Measurements from ENCODE around the gene GABBR2.

The GABBR2 gene

DNA sequence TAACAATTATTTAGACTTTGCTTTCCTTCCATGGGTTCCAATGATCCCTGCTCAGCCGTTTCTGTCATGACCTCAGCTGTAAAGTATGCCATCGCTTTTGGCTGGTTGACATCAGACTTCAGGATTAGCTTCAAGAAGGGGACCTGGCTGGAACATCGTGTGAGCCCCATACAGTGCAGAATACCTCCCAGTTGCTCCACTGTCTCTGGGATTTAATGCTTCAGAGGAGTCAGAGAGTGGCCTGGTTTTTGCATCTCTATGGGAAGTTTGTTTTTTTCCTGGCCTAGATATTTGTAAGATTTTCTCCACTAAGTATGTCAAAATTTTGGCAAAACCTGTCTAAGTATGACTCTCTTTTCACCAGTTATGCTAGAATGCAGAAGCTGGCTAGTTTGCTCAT lies 216.9 kb downstream of the GABBR2 start:
- no peak overlapping the region for H3K9ac ChIP-seq (ENCODE audit: low read depth, low read length)
- H3K27me3 ChIP-seq (ENCODE audit: control insufficient read depth, insufficient read depth, low read length), result no peaks in the 10 kb centered on the region
- peaks cover 6% of the 10 kb centered on the region; the same call in 1 of the 2 replicates for H3K4me1 ChIP-seq (ENCODE audit: control insufficient read depth, insufficient read depth, low read length)
- H3K9me3 ChIP-seq (ENCODE audit: control insufficient read depth, insufficient read depth, low read length), result 0 out of 2 replicates have a peak, but pooled peaks cover 3% of the 10 kb centered on the region
- H3K4me3 ChIP-seq (ENCODE audit: low read depth, low read length), result no peak overlapping the region
- H3K36me3 ChIP-seq (ENCODE audit: control insufficient read depth, insufficient read depth, low read length), result no peaks in the 10 kb centered on the region
- H3K27ac ChIP-seq (ENCODE audit: low read depth, low read length), result no peak overlapping the region

GRCh38 chr9:98491231-98491651 lies 217.5 kb downstream of the GABBR2 start:
- Histone ChIP-seq H3K27ac (ENCODE audit: low read depth, low read length) (no peak overlapping the region), H3K27me3 (ENCODE audit: control insufficient read depth, insufficient read depth, low read length) (no peaks in the 10 kb centered on the region), H3K36me3 (ENCODE audit: control insufficient read depth, insufficient read depth, low read length) (no peaks in the 10 kb centered on the region), H3K9ac (ENCODE audit: low read depth, low read length) (no peak overlapping the region), H3K9me3 (ENCODE audit: control insufficient read depth, insufficient read depth, low read length) (0 out of 2 replicates have a peak, but pooled peaks cover 3% of the 10 kb centered on the region), H3K4me3 (ENCODE audit: low read depth, low read length) (no peak overlapping the region), H3K4me1 (ENCODE audit: control insufficient read depth, insufficient read depth, low read length) (peaks cover 6% of the 10 kb centered on the region; the same call in 1 of the 2 replicates)

GRCh38 chr9:98488571-98489312 lies 220.0 kb downstream of the GABBR2 start:
- Histone ChIP-seq H3K9ac (ENCODE audit: low read depth, low read length) (no peak overlapping the region), H3K4me3 (ENCODE audit: low read depth, low read length) (no peak overlapping the region), H3K9me3 (ENCODE audit: control insufficient read depth, insufficient read depth, low read length) (0 out of 2 replicates have a peak, but pooled peaks cover 3% of the 10 kb centered on the region), H3K27me3 (ENCODE audit: control insufficient read depth, insufficient read depth, low read length) (no peaks in the 10 kb centered on the region), H3K4me1 (ENCODE audit: control insufficient read depth, insufficient read depth, low read length) (0 out of 2 replicates have a peak, but pooled peaks cover 3% of the 10 kb centered on the region), H3K27ac (ENCODE audit: low read depth, low read length) (peak overlapping the region; percentile 56), H3K36me3 (ENCODE audit: control insufficient read depth, insufficient read depth, low read length) (no peaks in the 10 kb centered on the region)

- no peaks in the 10 kb centered on the region for H3K4me1 ChIP-seq (ENCODE audit: control insufficient read depth, insufficient read depth, low read length)
- no peak overlapping the region for H3K27ac ChIP-seq (ENCODE audit: low read depth, low read length)
- no peak overlapping the region for H3K4me3 ChIP-seq (ENCODE audit: low read depth, low read length)
- no peaks in the 10 kb centered on the region for H3K9me3 ChIP-seq (ENCODE audit: control insufficient read depth, insufficient read depth, low read length)
- H3K36me3 ChIP-seq (ENCODE audit: control insufficient read depth, insufficient read depth, low read length), result no peaks in the 10 kb centered on the region
- no peaks in the 10 kb centered on the region for H3K27me3 ChIP-seq (ENCODE audit: control insufficient read depth, insufficient read depth, low read length)
- H3K9ac ChIP-seq (ENCODE audit: low read depth, low read length), result no peak overlapping the region
These were observed 223.0 kb downstream of the GABBR2 start for GRCh38 chr9:98485706-98486105.

GRCh38 chr9:98484162-98484561 lies 224.6 kb downstream of the GABBR2 start:
- no peaks in the 10 kb centered on the region for H3K4me1 ChIP-seq (ENCODE audit: control insufficient read depth, insufficient read depth, low read length)
- no peaks in the 10 kb centered on the region for H3K9me3 ChIP-seq (ENCODE audit: control insufficient read depth, insufficient read depth, low read length)
- no peaks in the 10 kb centered on the region for H3K36me3 ChIP-seq (ENCODE audit: control insufficient read depth, insufficient read depth, low read length)
- H3K27me3 ChIP-seq (ENCODE audit: control insufficient read depth, insufficient read depth, low read length), result no peaks in the 10 kb centered on the region
- no peak overlapping the region for H3K27ac ChIP-seq (ENCODE audit: low read depth, low read length)
- no peak overlapping the region for H3K9ac ChIP-seq (ENCODE audit: low read depth, low read length)
- no peak overlapping the region for H3K4me3 ChIP-seq (ENCODE audit: low read depth, low read length)

DNA sequence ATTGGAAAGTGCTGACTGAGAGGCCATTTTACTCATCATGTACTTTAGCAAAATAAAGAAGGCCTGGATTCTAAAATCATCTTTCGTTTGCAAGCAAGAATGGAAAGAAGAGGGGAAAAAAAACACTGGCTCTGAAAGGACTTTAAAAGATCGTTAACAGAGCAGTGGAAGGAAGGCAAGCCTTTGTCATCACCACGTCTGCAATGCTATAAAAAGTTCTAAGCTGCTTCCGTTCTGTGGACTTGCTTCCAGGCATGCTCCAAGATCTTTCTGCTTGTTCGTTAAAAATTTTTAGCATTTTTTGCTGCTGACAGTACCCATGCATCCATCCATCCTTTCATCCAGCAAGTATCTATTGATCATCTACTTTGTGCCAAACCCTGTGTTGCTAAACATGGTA lies 226.5 kb downstream of the GABBR2 start:
- Histone ChIP-seq H3K4me3 (ENCODE audit: low read depth, low read length) (no peak overlapping the region), H3K27me3 (ENCODE audit: control insufficient read depth, insufficient read depth, low read length) (no peaks in the 10 kb centered on the region), H3K4me1 (ENCODE audit: control insufficient read depth, insufficient read depth, low read length) (no peaks in the 10 kb centered on the region), H3K36me3 (ENCODE audit: control insufficient read depth, insufficient read depth, low read length) (no peaks in the 10 kb centered on the region), H3K9me3 (ENCODE audit: control insufficient read depth, insufficient read depth, low read length) (no peaks in the 10 kb centered on the region), H3K27ac (ENCODE audit: low read depth, low read length) (no peak overlapping the region), H3K9ac (ENCODE audit: low read depth, low read length) (no peak overlapping the region)

- Histone ChIP-seq H3K9ac (ENCODE audit: low read depth, low read length) (no peak overlapping the region), H3K27ac (ENCODE audit: low read depth, low read length) (no peak overlapping the region), H3K4me3 (ENCODE audit: low read depth, low read length) (no peak overlapping the region), H3K4me1 (ENCODE audit: control insufficient read depth, insufficient read depth, low read length) (no peaks in the 10 kb centered on the region), H3K36me3 (ENCODE audit: control insufficient read depth, insufficient read depth, low read length) (no peaks in the 10 kb centered on the region), H3K27me3 (ENCODE audit: control insufficient read depth, insufficient read depth, low read length) (no peaks in the 10 kb centered on the region), H3K9me3 (ENCODE audit: control insufficient read depth, insufficient read depth, low read length) (no peaks in the 10 kb centered on the region)
These were observed 227.1 kb downstream of the GABBR2 start for GRCh38 chr9:98481676-98482075.

DNA sequence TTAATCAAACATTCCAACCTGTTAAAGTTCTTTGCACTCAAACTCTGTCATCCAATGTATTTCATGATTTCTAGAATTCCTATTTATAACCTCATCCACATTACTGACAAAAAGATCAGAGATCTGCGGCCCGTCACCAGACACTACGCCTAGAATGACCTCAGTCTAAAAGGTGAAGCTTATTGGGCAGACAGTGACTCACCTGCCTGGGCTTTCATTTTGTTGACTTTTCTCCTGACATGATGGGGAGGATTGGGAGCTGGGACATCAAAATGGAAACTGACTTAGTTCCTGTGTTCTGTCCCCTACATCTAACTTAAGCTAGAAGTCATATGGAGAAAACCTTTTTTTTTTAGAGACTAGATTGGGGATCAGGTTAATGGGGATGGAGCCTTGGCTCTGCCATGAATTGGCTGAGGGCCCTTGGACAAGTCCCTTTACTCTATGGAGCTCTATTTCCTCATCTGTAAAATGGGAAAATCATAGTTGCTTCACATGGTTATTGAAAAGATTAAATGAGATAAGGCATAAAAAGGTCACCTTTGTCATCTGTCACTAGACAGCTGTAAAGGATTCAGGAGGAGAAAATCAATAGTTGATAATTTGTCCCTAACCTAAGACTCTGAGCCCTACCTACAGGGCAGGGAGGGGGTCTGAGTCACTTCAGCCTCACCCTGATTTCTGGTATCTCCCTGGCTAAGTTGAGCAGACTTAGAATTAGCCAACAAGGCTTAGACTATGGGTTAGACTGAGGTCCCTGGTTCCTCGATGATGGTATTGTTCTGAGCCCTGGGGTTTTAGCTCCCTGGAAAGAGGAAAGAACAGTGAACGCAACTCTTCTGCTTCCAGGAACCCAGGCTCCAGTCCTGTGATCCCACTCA lies 228.5 kb downstream of the GABBR2 start:
- H3K27me3 ChIP-seq (ENCODE audit: control insufficient read depth, insufficient read depth, low read length), result no peaks in the 10 kb centered on the region
- no peaks in the 10 kb centered on the region for H3K36me3 ChIP-seq (ENCODE audit: control insufficient read depth, insufficient read depth, low read length)
- H3K9me3 ChIP-seq (ENCODE audit: control insufficient read depth, insufficient read depth, low read length), result no peaks in the 10 kb centered on the region
- H3K9ac ChIP-seq (ENCODE audit: low read depth, low read length), result no peak overlapping the region
- H3K27ac ChIP-seq (ENCODE audit: low read depth, low read length), result no peak overlapping the region
- H3K4me3 ChIP-seq (ENCODE audit: low read depth, low read length), result no peak overlapping the region
- no peaks in the 10 kb centered on the region for H3K4me1 ChIP-seq (ENCODE audit: control insufficient read depth, insufficient read depth, low read length)

DNA sequence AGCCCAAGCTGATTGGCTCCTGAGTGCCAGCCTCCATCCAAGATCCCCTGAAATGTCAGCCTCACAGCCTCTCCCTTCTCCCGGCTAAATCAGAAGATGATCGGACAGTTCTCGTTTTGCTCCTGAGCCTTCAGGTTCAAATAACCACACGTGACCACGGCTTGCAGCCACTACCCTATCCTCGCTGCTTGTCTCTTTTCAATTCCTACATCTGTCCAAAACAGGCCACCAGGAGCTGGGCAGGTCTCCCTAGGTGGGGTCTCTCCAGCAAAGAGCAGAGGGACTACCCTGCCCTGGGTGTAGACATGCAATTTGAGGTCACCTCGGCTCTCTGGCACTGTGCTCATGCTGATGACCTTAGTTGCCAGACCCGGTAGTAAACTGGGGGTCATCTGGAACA lies 229.3 kb downstream of the GABBR2 start:
- H3K4me1 ChIP-seq (ENCODE audit: control insufficient read depth, insufficient read depth, low read length), result no peaks in the 10 kb centered on the region
- H3K9me3 ChIP-seq (ENCODE audit: control insufficient read depth, insufficient read depth, low read length), result no peaks in the 10 kb centered on the region
- no peaks in the 10 kb centered on the region for H3K27me3 ChIP-seq (ENCODE audit: control insufficient read depth, insufficient read depth, low read length)
- H3K9ac ChIP-seq (ENCODE audit: low read depth, low read length), result no peak overlapping the region
- no peaks in the 10 kb centered on the region for H3K36me3 ChIP-seq (ENCODE audit: control insufficient read depth, insufficient read depth, low read length)
- H3K4me3 ChIP-seq (ENCODE audit: low read depth, low read length), result no peak overlapping the region
- H3K27ac ChIP-seq (ENCODE audit: low read depth, low read length), result no peak overlapping the region

- no peaks in the 10 kb centered on the region for H3K27me3 ChIP-seq (ENCODE audit: control insufficient read depth, insufficient read depth, low read length)
- no peak overlapping the region for H3K27ac ChIP-seq (ENCODE audit: low read depth, low read length)
- H3K4me3 ChIP-seq (ENCODE audit: low read depth, low read length), result no peak overlapping the region
- no peaks in the 10 kb centered on the region for H3K4me1 ChIP-seq (ENCODE audit: control insufficient read depth, insufficient read depth, low read length)
- H3K9ac ChIP-seq (ENCODE audit: low read depth, low read length), result no peak overlapping the region
- H3K36me3 ChIP-seq (ENCODE audit: control insufficient read depth, insufficient read depth, low read length), result no peaks in the 10 kb centered on the region
- H3K9me3 ChIP-seq (ENCODE audit: control insufficient read depth, insufficient read depth, low read length), result no peaks in the 10 kb centered on the region
These were observed 230.9 kb downstream of the GABBR2 start for GRCh38 chr9:98477884-98478283.

DNA sequence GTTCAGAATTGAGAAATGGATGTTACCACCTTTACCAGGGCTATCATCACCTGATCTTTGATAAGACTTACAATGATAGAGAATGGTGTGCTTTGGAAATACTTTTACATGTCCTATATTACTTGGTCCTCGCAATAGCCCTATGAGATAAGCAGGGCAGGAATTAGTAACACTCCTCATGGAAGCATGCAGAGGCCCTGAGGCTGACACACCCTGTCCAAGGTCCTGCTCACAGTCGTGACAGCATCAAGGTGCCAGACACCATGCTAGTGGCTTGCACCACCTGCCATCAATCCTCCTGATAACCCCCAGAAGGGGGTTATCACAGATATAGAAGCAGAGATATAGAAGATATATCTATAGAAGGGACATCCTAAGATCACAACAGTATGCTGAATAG lies 236.5 kb downstream of the GABBR2 start:
- H3K4me3 ChIP-seq (ENCODE audit: low read depth, low read length), result no peak overlapping the region
- no peaks in the 10 kb centered on the region for H3K36me3 ChIP-seq (ENCODE audit: control insufficient read depth, insufficient read depth, low read length)
- H3K4me1 ChIP-seq (ENCODE audit: control insufficient read depth, insufficient read depth, low read length), result no peaks in the 10 kb centered on the region

More for the DNA sequence above, 236.5 kb downstream of the GABBR2 start:
- Histone ChIP-seq H3K9me3 (ENCODE audit: control insufficient read depth, insufficient read depth, low read length) (no peaks in the 10 kb centered on the region), H3K9ac (ENCODE audit: low read depth, low read length) (no peak overlapping the region), H3K27ac (ENCODE audit: low read depth, low read length) (no peak overlapping the region), H3K27me3 (ENCODE audit: control insufficient read depth, insufficient read depth, low read length) (no peaks in the 10 kb centered on the region)

All from HUES48 (cell line).